HL-60 (cell line): Measurements from ENCODE around the gene PLIN3.
"Not testable (repeated sequence)": the region's sequence is repeated elsewhere in the genome, so short reads cannot be mapped to it uniquely, and the experiment has no call there.

Experiments
- CTCF ChIP-seq: IDR thresholded peaks from one replicate; pipeline ENCODE4 v1.5.1; 2011; ENCODE audit warnings: low read length, control low read depth, inconsistent platforms; ENCODE audit not compliant: insufficient read depth
- GABPA ChIP-seq: IDR thresholded peaks from 2 replicates; pipeline ENCODE4 v1.6.1; 2012; ENCODE audit warnings: low read depth
- POLR2AphosphoS5 ChIP-seq: IDR thresholded peaks from 2 replicates; pipeline ENCODE4 v1.6.1; 2012; ENCODE audit warnings: low read depth

GRCh38 chr19:4792019-4792865, 75.2 kb downstream of the PLIN3 start:
- not testable (repeated sequence) for TF ChIP-seq CTCF, POLR2AphosphoS5, GABPA
